Lung (tissue), 13 donors: ENCODE data around the gene TMEM184B. TPM values are rescaled to one million over a fixed set of nuclear protein-coding genes. Genes with fewer than 3 reads are reported as not detected.

Source experiments
- ATAC-seq: fragments of 200-7000 bp; cut with Tn5 transposase; one replicate; pipeline ENCODE4 v1.9.1; 2020; ENCODE audit warnings: moderate number of reproducible peaks; ENCODE audit not compliant: insufficient read depth, low FRiP score
- DNase-seq, 3 donors: peaks; one replicate each; pipeline ENCODE4 v3.0.0-alpha.2; 2013 to 2017
- H3K27ac ChIP-seq, 2 donors: one replicate each; pipeline ENCODE4 v1.5.1; 2013; ENCODE audit warnings: mild to moderate bottlenecking in 2 of 2, moderate library complexity in 2 of 2, control low read depth in 1 of 2, inconsistent platforms in 1 of 2, low read depth in 1 of 2, low read length in 1 of 2
- H3K27me3 ChIP-seq, 3 donors: one replicate each; pipeline ENCODE4 v1.5.1; 2013; ENCODE audit warnings: low read length in 2 of 3; ENCODE audit not compliant: control insufficient read depth in 3 of 3, insufficient read depth in 3 of 3
- H3K36me3 ChIP-seq, 4 donors: one replicate each; pipeline ENCODE4 v1.5.1; 2013; ENCODE audit warnings: low read length in 4 of 4, mild to moderate bottlenecking in 1 of 4, moderate library complexity in 1 of 4; ENCODE audit not compliant: control insufficient read depth in 4 of 4, insufficient read depth in 4 of 4
- H3K4me1 ChIP-seq, 5 donors: one replicate each; pipeline ENCODE4 v1.5.1; 2013; ENCODE audit warnings: low read length in 5 of 5, mild to moderate bottlenecking in 2 of 5, moderate library complexity in 1 of 5; ENCODE audit not compliant: control insufficient read depth in 5 of 5, insufficient read depth in 5 of 5
- H3K4me3 ChIP-seq: one replicate; pipeline ENCODE4 v1.5.1; 2013; ENCODE audit warnings: mild to moderate bottlenecking, control low read depth, moderate library complexity
- H3K9ac ChIP-seq, 2 donors: one replicate each; pipeline ENCODE4 v1.5.1; 2013; ENCODE audit warnings: low read length in 2 of 2, control low read depth in 1 of 2; ENCODE audit not compliant: insufficient read depth in 1 of 2
- H3K9me3 ChIP-seq, 4 donors: one replicate each; pipeline ENCODE4 v1.5.1; 2013; ENCODE audit warnings: low read length in 3 of 4, mild to moderate bottlenecking in 1 of 4, moderate library complexity in 1 of 4; ENCODE audit not compliant: control insufficient read depth in 4 of 4, insufficient read depth in 3 of 4
- WGBS, 2 donors: extraction: QIAGEN DNeasy Blood & Tissue Kit; methylation state at CpG; one replicate each; pipeline ENCODE4 v1.1.7; 2013; 5-methylcytosine and 5-hydroxymethylcytosine counted together
- polyA plus RNA-seq, 2 donors: library from polyadenylated mRNA; stranded (reverse); fragments of 200-250 nt; gene quantifications; one replicate each; pipeline ENCODE4 v1.2.1, GENCODE V29; 2013
- small RNA-seq: library from RNA; depleted of rRNA; stranded (forward); fragments of <200 nt; gene quantifications from one replicate; pipeline ENCODE3, GENCODE V24; 2014; ENCODE audit warnings: low replicate concordance
- total RNA-seq, 2 donors: library from RNA; depleted of rRNA in 1 of 2; stranded (reverse); fragments of >200 nt in 1 of 2; gene quantifications; one replicate each; pipeline ENCODE4 v1.2.1, GENCODE V29; 2014 to 2021
- TF ChIP-seq, protein P1 (sequence below): IDR thresholded peaks from 2 replicates; pipeline ENCODE4 v1.5.1; 2012; ENCODE audit warnings: mild to moderate bottlenecking; ENCODE audit errors: control extremely low read depth, extremely low read depth
- donor health status: control.
- donor health status: control.
- donor health status: Bipolar disorder and iron deficiency.
- donor health status: healthy.
- donor health status: DM: yes; HTN: yes; CAD: no.

The TMEM184B gene
- total and polyA plus RNA-seq, 4 donors = 26.3 to 82.4 (median 39.9) TPM

- Histone ChIP-seq H3K4me1 (peaks cover 0 to 22% (median 12%) of the 10 kb centered on the region in 5 donors), H3K9ac (peak overlapping the region in 1 of 2 donors; percentile 31), H3K9me3 (no peaks in the 10 kb centered on the region), H3K27ac (peak overlapping the region; percentile 5 to 79), H3K4me3 (no peak overlapping the region), H3K27me3 (no peaks in the 10 kb centered on the region), H3K36me3 (no peaks in the 10 kb centered on the region)
- ATAC-seq (peak; percentile 29), DNase-seq (peak; percentile 87 to 90 (median 88))
- 31 to 33% methylated on average over 16 of the region's 16 CpGs for WGBS, 2 donors
- TF ChIP-seq, protein P1, sequence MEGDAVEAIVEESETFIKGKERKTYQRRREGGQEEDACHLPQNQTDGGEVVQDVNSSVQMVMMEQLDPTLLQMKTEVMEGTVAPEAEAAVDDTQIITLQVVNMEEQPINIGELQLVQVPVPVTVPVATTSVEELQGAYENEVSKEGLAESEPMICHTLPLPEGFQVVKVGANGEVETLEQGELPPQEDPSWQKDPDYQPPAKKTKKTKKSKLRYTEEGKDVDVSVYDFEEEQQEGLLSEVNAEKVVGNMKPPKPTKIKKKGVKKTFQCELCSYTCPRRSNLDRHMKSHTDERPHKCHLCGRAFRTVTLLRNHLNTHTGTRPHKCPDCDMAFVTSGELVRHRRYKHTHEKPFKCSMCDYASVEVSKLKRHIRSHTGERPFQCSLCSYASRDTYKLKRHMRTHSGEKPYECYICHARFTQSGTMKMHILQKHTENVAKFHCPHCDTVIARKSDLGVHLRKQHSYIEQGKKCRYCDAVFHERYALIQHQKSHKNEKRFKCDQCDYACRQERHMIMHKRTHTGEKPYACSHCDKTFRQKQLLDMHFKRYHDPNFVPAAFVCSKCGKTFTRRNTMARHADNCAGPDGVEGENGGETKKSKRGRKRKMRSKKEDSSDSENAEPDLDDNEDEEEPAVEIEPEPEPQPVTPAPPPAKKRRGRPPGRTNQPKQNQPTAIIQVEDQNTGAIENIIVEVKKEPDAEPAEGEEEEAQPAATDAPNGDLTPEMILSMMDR = no peak
Measured at GRCh38 chr22:38172832-38173640, 99.8 kb downstream of the TMEM184B start.

- Histone ChIP-seq H3K27me3 (no peaks in the 10 kb centered on the region), H3K4me3 (no peak overlapping the region), H3K4me1 (peaks cover 0 to 25% (median 16%) of the 10 kb centered on the region in 5 donors), H3K36me3 (peaks cover 0 to 3% (median 0%) of the 10 kb centered on the region in 4 donors), H3K9me3 (no peaks in the 10 kb centered on the region), H3K9ac (peak overlapping the region in 1 of 2 donors; percentile 31), H3K27ac (peak overlapping the region; percentile 5 to 79)
- TF ChIP-seq, protein P1 = no peak
- DNase-seq (peak in 2 of 3 donors; percentile 56 to 65), ATAC-seq (no peak)
- WGBS, 2 donors = 61 to 67% methylated on average over 16 of the region's 16 CpGs
Measured at GRCh38 chr22:38171927-38172831, 100.6 kb downstream of the TMEM184B start.

DNA sequence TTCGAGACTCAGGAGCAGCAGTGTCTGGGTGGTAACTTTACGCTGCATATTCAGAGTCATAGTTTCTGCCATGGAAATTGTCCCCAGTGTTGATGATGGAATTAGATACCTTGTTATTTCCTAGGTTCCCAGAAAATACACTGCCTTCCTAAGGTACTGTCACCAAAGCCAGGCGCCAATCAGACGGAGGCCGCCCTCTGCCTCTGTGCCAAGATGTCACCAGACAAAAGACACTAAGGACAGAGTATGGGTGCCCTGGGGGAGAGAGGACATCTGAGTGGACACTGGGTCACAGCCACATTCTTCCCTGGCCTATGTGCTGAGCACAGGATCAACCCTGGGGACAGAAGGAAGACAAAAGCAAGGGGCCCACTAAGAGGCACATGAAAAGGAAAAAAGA is 102.3 kb downstream of the TMEM184B start:
- Histone ChIP-seq H3K4me1 (peaks cover 0 to 25% (median 16%) of the 10 kb centered on the region in 5 donors), H3K27me3 (no peaks in the 10 kb centered on the region)
- DNase-seq = no peak

More for the DNA sequence above, 102.3 kb downstream of the TMEM184B start:
- Histone ChIP-seq H3K27ac (no peak overlapping the region), H3K36me3 (peaks cover 0 to 6% (median 0%) of the 10 kb centered on the region in 4 donors), H3K9ac (no peak overlapping the region), H3K9me3 (no peaks in the 10 kb centered on the region), H3K4me3 (no peak overlapping the region)
- 99% methylated on average over 5 of the region's 5 CpGs for WGBS, 2 donors
- no peak for ATAC-seq
- TF ChIP-seq, protein P1 = no peak

Small RNA genes within 50 kb of the gene (small RNA-seq; reads per million reads assigned to genes)
- gene RF00017 = not detected
- 0.25 reads per million, percentile 23 among the genes with 10 or more reads in this experiment for gene RN7SL704P

Other genes with a start within 250 kb of the TMEM184B start
- 10 to 100 TPM; 32.4 to 45.6 TPM for gene PICK1, start 215.6 kb downstream of the TMEM184B start, total RNA-seq
- gene PICK1, start 215.6 kb downstream of the TMEM184B start, polyA plus RNA-seq = 10 to 100 TPM; 33.3 to 41.4 TPM
- under 1 TPM in 1 of 2 donors, not detected in 1; 0.64 TPM for gene SLC16A8, start 188.8 kb downstream of the TMEM184B start, total RNA-seq
- under 1 TPM; 0.32 to 0.39 TPM for gene SLC16A8, start 188.8 kb downstream of the TMEM184B start, polyA plus RNA-seq
- gene BAIAP2L2, start 162.3 kb downstream of the TMEM184B start, total RNA-seq = under 1 TPM; 0.17 to 0.49 TPM
- 1 to 10 TPM in 1 of 2 donors, under 1 TPM in 1; 0.44 to 1.0 TPM for gene BAIAP2L2, start 162.3 kb downstream of the TMEM184B start, polyA plus RNA-seq
- gene PLA2G6, start 91.2 kb downstream of the TMEM184B start, total RNA-seq = 10 to 100 TPM; 36.8 to 73.5 TPM
- 10 to 100 TPM; 11.9 to 37.8 TPM for gene PLA2G6, start 91.2 kb downstream of the TMEM184B start, polyA plus RNA-seq
- 10 to 100 TPM; 30.0 to 43.9 TPM for gene MAFF, start 71.0 kb downstream of the TMEM184B start, total RNA-seq
- gene MAFF, start 71.0 kb downstream of the TMEM184B start, polyA plus RNA-seq = 10 to 100 TPM; 36.3 to 57.8 TPM
- gene CSNK1E, start 44.4 kb upstream of the TMEM184B start, total RNA-seq = 100 to 1,000 TPM; 118 to 121 TPM
- gene CSNK1E, start 44.4 kb upstream of the TMEM184B start, polyA plus RNA-seq = 100 to 1,000 TPM in 1 of 2 donors, 10 to 100 TPM in 1; 87.2 to 106 TPM
- not detected for gene KCNJ4, start 182.2 kb upstream of the TMEM184B start, total RNA-seq
- gene KCNJ4, start 182.2 kb upstream of the TMEM184B start, polyA plus RNA-seq = not detected
- gene KDELR3, start 195.1 kb upstream of the TMEM184B start, total RNA-seq = 10 to 100 TPM in 1 of 2 donors, 1 to 10 TPM in 1; 4.4 to 16.4 TPM
- 1 to 10 TPM; 8.2 to 9.3 TPM for gene KDELR3, start 195.1 kb upstream of the TMEM184B start, polyA plus RNA-seq
- 1,000 to 10,000 TPM in 1 of 2 donors, 100 to 1,000 TPM in 1; 373 to 1,771 TPM for gene DDX17, start 233.3 kb upstream of the TMEM184B start, total RNA-seq
- 100 to 1,000 TPM; 141 to 151 TPM for gene DDX17, start 233.3 kb upstream of the TMEM184B start, polyA plus RNA-seq